GM18858 (cell line): ENCODE data around the gene EBPL.
"Not testable (repeated sequence)": the region's sequence is repeated elsewhere in the genome, so short reads cannot be mapped to it uniquely, and the experiment has no call there.

ENCODE experiments used
- ATAC-seq: cut with Tn5 transposase; IDR thresholded peaks from one replicate; pipeline ENCODE4 v1.9.1; 2021; ENCODE audit not compliant: unreplicated experiment

EBPL gene

GRCh38 chr13:49635599-49636433 is 55.5 kb downstream of the EBPL start:
- ATAC-seq, result no peak

- no peak for ATAC-seq
Measured at GRCh38 chr13:49633710-49634109, 57.6 kb downstream of the EBPL start.

GRCh38 chr13:49632156-49632555 is 59.1 kb downstream of the EBPL start:
- ATAC-seq, result no peak

GRCh38 chr13:49630580-49630979 is 60.7 kb downstream of the EBPL start:
- ATAC-seq, result no peak

GRCh38 chr13:49629947-49630346 is 61.3 kb downstream of the EBPL start:
- ATAC-seq, result no peak

- no peak for ATAC-seq
Measured at GRCh38 chr13:49629196-49629938, 61.9 kb downstream of the EBPL start.

- peak; percentile 87 for ATAC-seq
Measured at GRCh38 chr13:49627831-49628652, 63.2 kb downstream of the EBPL start, which contains the start of gene ARL11. Gene ARL11, plus strand, starts transcription at chr13:49628507. Its CDS starts 1,941 bp downstream, at chr13:49630448.

- no peak for ATAC-seq
Measured at GRCh38 chr13:49625392-49626079, 65.8 kb downstream of the EBPL start.

- no peak for ATAC-seq
Measured at GRCh38 chr13:49624229-49624628, 67.1 kb downstream of the EBPL start.

GRCh38 chr13:49622174-49622946 is 68.9 kb downstream of the EBPL start:
- ATAC-seq, result no peak

GRCh38 chr13:49620170-49620621 is 71.1 kb downstream of the EBPL start:
- ATAC-seq, result no peak

- ATAC-seq, result no peak
Measured at GRCh38 chr13:49616676-49617065, 74.6 kb downstream of the EBPL start.

GRCh38 chr13:49615836-49616675 is 75.2 kb downstream of the EBPL start:
- ATAC-seq, result no peak

- ATAC-seq, result not testable (repeated sequence)
Measured at GRCh38 chr13:49612042-49612441, 79.2 kb downstream of the EBPL start.
